IPS-18c (cell line): ENCODE data around the gene MYLIP.
"Not testable (repeated sequence)": the region's sequence is repeated elsewhere in the genome, so short reads cannot be mapped to it uniquely, and the experiment has no call there.

Source experiments
- H3K4me3 ChIP-seq: 2 replicates; pipeline ENCODE4 v1.7.0; 2013; ENCODE audit warnings: low read depth, mild to moderate bottlenecking, low read length, moderate library complexity; ENCODE audit not compliant: insufficient read depth
- H3K9me3 ChIP-seq: one replicate; pipeline ENCODE4 v1.6.1; 2013; ENCODE audit warnings: mild to moderate bottlenecking, low read length, moderate library complexity; ENCODE audit not compliant: control insufficient read depth, insufficient read depth

The MYLIP gene

GRCh38 chr6:16154904-16155303, 26.0 kb downstream of the MYLIP start:
- H3K4me3 ChIP-seq = no peak overlapping the region
- H3K9me3 ChIP-seq = no peaks in the 10 kb centered on the region

- no peaks in the 10 kb centered on the region for H3K9me3 ChIP-seq
- no peak overlapping the region for H3K4me3 ChIP-seq
Observed at GRCh38 chr6:16157492-16157891, 28.6 kb downstream of the MYLIP start.

GRCh38 chr6:16157909-16158308, 29.0 kb downstream of the MYLIP start:
- H3K4me3 ChIP-seq = no peak overlapping the region
- H3K9me3 ChIP-seq = no peaks in the 10 kb centered on the region

GRCh38 chr6:16158943-16159557, 30.2 kb downstream of the MYLIP start:
- Histone ChIP-seq H3K4me3 (no peak overlapping the region), H3K9me3 (no peaks in the 10 kb centered on the region)

- H3K4me3 ChIP-seq = no peak overlapping the region
- H3K9me3 ChIP-seq = no peaks in the 10 kb centered on the region
Observed at GRCh38 chr6:16160794-16161193, 31.9 kb downstream of the MYLIP start.

- H3K9me3 ChIP-seq = no peaks in the 10 kb centered on the region
- H3K4me3 ChIP-seq = no peak overlapping the region
Observed at GRCh38 chr6:16162003-16162402, 33.1 kb downstream of the MYLIP start.

- H3K9me3 ChIP-seq = no peaks in the 10 kb centered on the region
- no peak overlapping the region for H3K4me3 ChIP-seq
Observed at GRCh38 chr6:16163066-16163465, 34.2 kb downstream of the MYLIP start.

- H3K9me3 ChIP-seq = no peaks in the 10 kb centered on the region
- no peak overlapping the region for H3K4me3 ChIP-seq
Observed at GRCh38 chr6:16163535-16164300, 34.8 kb downstream of the MYLIP start.

GRCh38 chr6:16165641-16166040, 36.8 kb downstream of the MYLIP start:
- no peaks in the 10 kb centered on the region for H3K9me3 ChIP-seq
- no peak overlapping the region for H3K4me3 ChIP-seq

- no peak overlapping the region for H3K4me3 ChIP-seq
- H3K9me3 ChIP-seq = no peaks in the 10 kb centered on the region
Observed at GRCh38 chr6:16166871-16167608, 38.2 kb downstream of the MYLIP start.

GRCh38 chr6:16168121-16168520, 39.2 kb downstream of the MYLIP start:
- Histone ChIP-seq H3K9me3 (no peaks in the 10 kb centered on the region), H3K4me3 (no peak overlapping the region)

- H3K9me3 ChIP-seq = no peaks in the 10 kb centered on the region
Observed at GRCh38 chr6:16168858-16169257, 40.0 kb downstream of the MYLIP start.

GRCh38 chr6:16171400-16171799, 42.5 kb downstream of the MYLIP start:
- H3K9me3 ChIP-seq = peaks cover 4% of the 10 kb centered on the region
- H3K4me3 ChIP-seq = no peak overlapping the region

More at GRCh38 chr6:16168858-16169257, 40.0 kb downstream of the MYLIP start:
- H3K4me3 ChIP-seq = no peak overlapping the region

GRCh38 chr6:16173167-16173940, 44.5 kb downstream of the MYLIP start:
- H3K9me3 ChIP-seq = peaks cover 4% of the 10 kb centered on the region
- no peak overlapping the region for H3K4me3 ChIP-seq

GRCh38 chr6:16174416-16175078, 45.7 kb downstream of the MYLIP start:
- Histone ChIP-seq H3K4me3 (no peak overlapping the region), H3K9me3 (peaks cover 4% of the 10 kb centered on the region)

- not testable (repeated sequence) for H3K9me3 ChIP-seq, H3K4me3 ChIP-seq
Observed at GRCh38 chr6:16176600-16176999, 47.7 kb downstream of the MYLIP start.

- no peak overlapping the region for H3K4me3 ChIP-seq
- H3K9me3 ChIP-seq = peaks cover 4% of the 10 kb centered on the region
Observed at GRCh38 chr6:16177881-16178280, 49.0 kb downstream of the MYLIP start.
